Stimulated activated naive B cell treated with anti-CD40 and anti-IgM and Interleukin-4, amounts not matched to agents 10 μg/mL and 1 μg/mL and 100 μg/mL, for 72 hours (primary cell): Measurements from ENCODE around the gene SLC35B2.
A peak's percentile ranks its signal among the peaks of the same experiment; 100 is the strongest.

ENCODE experiments used
- ATAC-seq, 2 donors: fragments of 150-1000 bp; cut with Tn5 transposase; replicated peaks; 2 replicates each; pipeline ENCODE4 v1.10.0; 2021; ENCODE audit warnings: moderate library complexity in 1 of 2
- DNase-seq: peaks from one replicate; pipeline ENCODE4 v3.0.0; 2021
- H3K27ac Mint-ChIP-seq: one replicate; pipeline ENCODE4 v1.8.0; 2022; ENCODE audit warnings: mild to moderate bottlenecking, mixed read lengths
- H3K27me3 Mint-ChIP-seq, 2 donors: one replicate each; pipeline ENCODE4 v1.8.0; 2022; ENCODE audit warnings: mixed read lengths in 2 of 2
- H3K36me3 Mint-ChIP-seq, 2 donors: one replicate each; pipeline ENCODE4 v1.8.0; 2022; ENCODE audit warnings: mixed read lengths in 2 of 2, mild to moderate bottlenecking in 1 of 2
- H3K4me1 Mint-ChIP-seq, 2 donors: one replicate each; pipeline ENCODE4 v1.8.0; 2022; ENCODE audit warnings: mixed read lengths in 2 of 2, mild to moderate bottlenecking in 1 of 2
- H3K4me3 Mint-ChIP-seq, 2 donors: one replicate each; pipeline ENCODE4 v1.8.0; 2022; ENCODE audit warnings: mild to moderate bottlenecking in 2 of 2, mixed read lengths in 2 of 2, moderate library complexity in 1 of 2
- H3K9me3 Mint-ChIP-seq, 2 donors: one replicate each; pipeline ENCODE4 v1.8.0; 2022; ENCODE audit warnings: mixed read lengths in 2 of 2, mild to moderate bottlenecking in 1 of 2

SLC35B2 gene

GRCh38 chr6:44257025-44257752, at the start of gene SLC35B2:
TSS of gene SLC35B2 (minus strand) at chr6:44257528. CDS start at chr6:44257410, 118 bp downstream.
- Mint-ChIP-seq H3K27me3 (no peaks in the 10 kb centered on the region), H3K4me3 (peak within 1 kb of the TSS; percentile 87 to 96), H3K36me3 (peaks cover 78 to 90% of the 10 kb centered on the region in 2 donors), H3K9me3 (no peaks in the 10 kb centered on the region), H3K4me1 (peaks cover 75 to 94% of the 10 kb centered on the region in 2 donors), H3K27ac (peak within 1 kb of the TSS; percentile 98)
- DNase-seq (peak; percentile 86), ATAC-seq (peak; percentile 47 to 54)

GRCh38 chr6:44306710-44307109, 49.4 kb upstream of the SLC35B2 start:
- Mint-ChIP-seq H3K4me1 (peaks cover 3 to 6% of the 10 kb centered on the region in 2 donors), H3K27ac (no peak overlapping the region), H3K9me3 (no peaks in the 10 kb centered on the region), H3K4me3 (no peak overlapping the region), H3K36me3 (peaks cover 58 to 74% of the 10 kb centered on the region in 2 donors), H3K27me3 (no peaks in the 10 kb centered on the region)
- DNase-seq (no peak), ATAC-seq (no peak)

GRCh38 chr6:44305200-44305725, 47.9 kb upstream of the SLC35B2 start:
- Mint-ChIP-seq H3K4me3 (no peak overlapping the region), H3K36me3 (peaks cover 66 to 78% of the 10 kb centered on the region in 2 donors), H3K4me1 (peaks cover 0 to 9% of the 10 kb centered on the region in 2 donors), H3K27me3 (no peaks in the 10 kb centered on the region), H3K9me3 (no peaks in the 10 kb centered on the region), H3K27ac (peak overlapping the region; percentile 11)
- no peak for ATAC-seq
- DNase-seq: no peak

- H3K9me3 Mint-ChIP-seq: no peaks in the 10 kb centered on the region
- H3K27ac Mint-ChIP-seq: no peak overlapping the region
- no peaks in the 10 kb centered on the region for H3K27me3 Mint-ChIP-seq
- H3K36me3 Mint-ChIP-seq: peaks cover 62 to 75% of the 10 kb centered on the region in 2 donors
- ATAC-seq (peak; percentile 75 to 81), DNase-seq (peak; percentile 19)
- H3K4me3 Mint-ChIP-seq: no peak overlapping the region
- H3K4me1 Mint-ChIP-seq: peaks cover 0 to 5% of the 10 kb centered on the region in 2 donors
These were observed 47.2 kb upstream of the SLC35B2 start for GRCh38 chr6:44304282-44305199.

GRCh38 chr6:44303842-44304241, 46.5 kb upstream of the SLC35B2 start:
- Mint-ChIP-seq H3K4me1 (peaks cover 4 to 5% of the 10 kb centered on the region in 2 donors), H3K36me3 (peaks cover 62 to 80% of the 10 kb centered on the region in 2 donors), H3K27me3 (peaks cover 0 to 4% of the 10 kb centered on the region in 2 donors), H3K4me3 (no peak overlapping the region), H3K9me3 (no peaks in the 10 kb centered on the region), H3K27ac (no peak overlapping the region)
- DNase-seq (no peak), ATAC-seq (no peak)

- H3K9me3 Mint-ChIP-seq: no peaks in the 10 kb centered on the region
- peaks cover 6 to 11% of the 10 kb centered on the region in 2 donors for H3K4me1 Mint-ChIP-seq
- H3K4me3 Mint-ChIP-seq: no peak overlapping the region
- H3K27ac Mint-ChIP-seq: no peak overlapping the region
- H3K36me3 Mint-ChIP-seq: peaks cover 55 to 73% of the 10 kb centered on the region in 2 donors
- peaks cover 7 to 11% of the 10 kb centered on the region in 2 donors for H3K27me3 Mint-ChIP-seq
- ATAC-seq (no peak), DNase-seq (no peak)
These were observed 45.5 kb upstream of the SLC35B2 start for GRCh38 chr6:44302856-44303255.

GRCh38 chr6:44301782-44302564, 44.6 kb upstream of the SLC35B2 start:
- Mint-ChIP-seq H3K4me3 (no peak overlapping the region), H3K27me3 (peaks cover 14 to 17% of the 10 kb centered on the region in 2 donors), H3K4me1 (peaks cover 11 to 18% of the 10 kb centered on the region in 2 donors), H3K36me3 (peaks cover 53 to 66% of the 10 kb centered on the region in 2 donors), H3K27ac (no peak overlapping the region), H3K9me3 (no peaks in the 10 kb centered on the region)
- DNase-seq: no peak
- no peak for ATAC-seq

- DNase-seq (no peak), ATAC-seq (no peak)
- no peaks in the 10 kb centered on the region for H3K9me3 Mint-ChIP-seq
- H3K27ac Mint-ChIP-seq: no peak overlapping the region
- H3K27me3 Mint-ChIP-seq: peaks cover 23 to 26% of the 10 kb centered on the region in 2 donors
- H3K4me1 Mint-ChIP-seq: peaks cover 17 to 27% of the 10 kb centered on the region in 2 donors
- peaks cover 45 to 62% of the 10 kb centered on the region in 2 donors for H3K36me3 Mint-ChIP-seq
- H3K4me3 Mint-ChIP-seq: no peak overlapping the region
These were observed 43.8 kb upstream of the SLC35B2 start for GRCh38 chr6:44301106-44301505.

- H3K4me3 Mint-ChIP-seq: no peak overlapping the region
- peaks cover 15 to 28% of the 10 kb centered on the region in 2 donors for H3K4me1 Mint-ChIP-seq
- no peaks in the 10 kb centered on the region for H3K9me3 Mint-ChIP-seq
- no peak overlapping the region for H3K27ac Mint-ChIP-seq
- DNase-seq (no peak), ATAC-seq (no peak)
- peaks cover 24 to 30% of the 10 kb centered on the region in 2 donors for H3K27me3 Mint-ChIP-seq
- H3K36me3 Mint-ChIP-seq: peaks cover 41 to 55% of the 10 kb centered on the region in 2 donors
These were observed 43.0 kb upstream of the SLC35B2 start for GRCh38 chr6:44300292-44300823.

- Mint-ChIP-seq H3K27me3 (peaks cover 34 to 38% of the 10 kb centered on the region in 2 donors), H3K4me3 (no peak overlapping the region), H3K27ac (no peak overlapping the region), H3K9me3 (no peaks in the 10 kb centered on the region), H3K4me1 (peaks cover 15 to 28% of the 10 kb centered on the region in 2 donors), H3K36me3 (peaks cover 33 to 45% of the 10 kb centered on the region in 2 donors)
- ATAC-seq (no peak), DNase-seq (no peak)
These were observed 41.5 kb upstream of the SLC35B2 start for GRCh38 chr6:44298864-44299263.

- H3K9me3 Mint-ChIP-seq: no peaks in the 10 kb centered on the region
- no peak overlapping the region for H3K27ac Mint-ChIP-seq
- peak overlapping the region; percentile 77 to 81 for H3K4me3 Mint-ChIP-seq
- H3K36me3 Mint-ChIP-seq: peaks cover 27 to 39% of the 10 kb centered on the region in 2 donors
- no peak for DNase-seq
- H3K27me3 Mint-ChIP-seq: peaks cover 39 to 42% of the 10 kb centered on the region in 2 donors
- peaks cover 15 to 28% of the 10 kb centered on the region in 2 donors for H3K4me1 Mint-ChIP-seq
- peak; percentile 9 to 11 for ATAC-seq
These were observed 40.9 kb upstream of the SLC35B2 start for GRCh38 chr6:44298055-44298803.

- Mint-ChIP-seq H3K9me3 (no peaks in the 10 kb centered on the region), H3K27me3 (peaks cover 42 to 45% of the 10 kb centered on the region in 2 donors), H3K4me1 (peaks cover 15 to 28% of the 10 kb centered on the region in 2 donors), H3K4me3 (peak overlapping the region; percentile 77 to 81), H3K36me3 (peaks cover 25 to 32% of the 10 kb centered on the region in 2 donors), H3K27ac (no peak overlapping the region)
- ATAC-seq: peak; percentile 86
- peak; percentile 13 for DNase-seq
These were observed 40.0 kb upstream of the SLC35B2 start for GRCh38 chr6:44297063-44298038.
